K562 (cell line): ENCODE results near the gene SLC13A4. TPM values are rescaled to one million over a fixed set of nuclear protein-coding genes. Genes with fewer than 3 reads are reported as not detected.

Experiments
- ATAC-seq: fragments of 200-7000 bp; cut with Tn5 transposase; 3 replicates; pipeline ENCODE4 v1.9.1; 2020; ENCODE audit warnings: moderate library complexity
- BruUV-seq: library from RNA; stranded (reverse); fragments of 400-500 nt; replicated peaks from 2 replicates; lab custom pipeline; 2021; lab: Mats Ljungman, UMichigan
- CTCF ChIA-PET: fragments of 300-600 bp; formaldehyde crosslinking; extraction: SDS; loops from one replicate; lab custom pipeline; 2021; ENCODE audit warnings: low intra/inter-chr PET ratio; lab: Yijun Ruan, JAX
- POLR2A ChIA-PET: fragments of 300-600, 350-650 bp; sonication (Branson Sonifier 250); formaldehyde crosslinking; extraction: SDS; loops from one replicate; lab custom pipeline; 2021; ENCODE audit warnings: antibody characterized with exemption, inconsistent platforms; lab: Yijun Ruan, JAX
- DNase-seq, 4 experiments: peaks; one replicate each; pipeline versions ENCODE4 v3.0.0 to v3.0.0-alpha.2; 2011 to 2018; ENCODE audit warnings: low spot score in 3 of 4, mixed read lengths in 3 of 4; ENCODE audit errors: extremely low read depth in 1 of 4
- FAIRE-seq: peaks from 2 replicates; lab custom pipeline; 2011; peaks lifted over from hg19 to GRCh38; lab: Jason Lieb, UNC
- H2AFZ ChIP-seq: 2 replicates; pipeline ENCODE4 v1.6.0; 2011; ENCODE audit warnings: low read depth, low read length, control low read depth, inconsistent platforms
- H3K27ac ChIP-seq: fragments of 200-600 bp; 3 replicates; pipeline ENCODE4 v1.8.0; 2011; ENCODE audit warnings: low read depth, mild to moderate bottlenecking, control low read depth, inconsistent platforms, low read length, moderate library complexity, mixed read lengths; ENCODE audit errors: extremely low read depth
- H3K27me3 ChIP-seq, 2 experiments: fragments of 300-600 bp in 1 of 2; 2 replicates in 1 of 2; 3 replicates in 1 of 2; pipeline versions ENCODE4 v1.6.0 to v1.8.0; 2011; ENCODE audit warnings: inconsistent platforms in 2 of 2, low read length in 2 of 2, mild to moderate bottlenecking in 1 of 2, mixed read lengths in 1 of 2, moderate library complexity in 1 of 2; ENCODE audit not compliant: control insufficient read depth in 2 of 2, insufficient read depth in 2 of 2
- H3K36me3 ChIP-seq: fragments of 300-600 bp; 3 replicates; pipeline ENCODE4 v1.8.0; 2011; ENCODE audit warnings: mild to moderate bottlenecking, low read length, inconsistent platforms; ENCODE audit not compliant: control insufficient read depth, insufficient read depth
- H3K4me1 ChIP-seq, 2 experiments: fragments of 200-600 bp in 1 of 2; replicated peaks in 1 of 2; 2 replicates in 1 of 2; 3 replicates in 1 of 2; pipeline versions ENCODE4 v1.5.1 to v1.8.0; 2011; ENCODE audit warnings: inconsistent platforms in 2 of 2, low read length in 2 of 2, mild to moderate bottlenecking in 1 of 2, mixed read lengths in 1 of 2, moderate library complexity in 1 of 2; ENCODE audit not compliant: control insufficient read depth in 2 of 2, insufficient read depth in 2 of 2
- H3K4me2 ChIP-seq: 2 replicates; pipeline ENCODE4 v1.6.1; 2011; ENCODE audit warnings: low read length, control low read depth, inconsistent platforms, mixed read lengths; ENCODE audit not compliant: insufficient read depth
- H3K4me3 ChIP-seq: fragments of 200-600 bp; sonication (generic), shearing (Covaris generic); 2 replicates; pipeline ENCODE4 v1.5.1; 2016; ENCODE audit warnings: control low read depth, inconsistent platforms
- H3K79me2 ChIP-seq: fragments of 200-600 bp; 3 replicates; pipeline ENCODE4 v1.8.0; 2011; ENCODE audit warnings: low read length, inconsistent platforms; ENCODE audit not compliant: control insufficient read depth, insufficient read depth
- H3K9ac ChIP-seq, 2 experiments: 2 replicates each; pipeline versions ENCODE4 v1.6.0 to v1.6.1; 2011; ENCODE audit warnings: low read depth in 2 of 2, low read length in 2 of 2, control low read depth in 1 of 2, inconsistent platforms in 1 of 2, mild to moderate bottlenecking in 1 of 2, mixed read lengths in 1 of 2; ENCODE audit not compliant: insufficient read depth in 1 of 2
- H3K9me1 ChIP-seq: one replicate; pipeline ENCODE4 v1.6.0; 2011; ENCODE audit warnings: inconsistent platforms, mild to moderate bottlenecking, low read length, moderate library complexity; ENCODE audit not compliant: control insufficient read depth, insufficient read depth
- H3K9me3 ChIP-seq: replicated peaks from 2 replicates; pipeline ENCODE4 v1.5.1; 2011; ENCODE audit warnings: low read depth, low read length, inconsistent platforms; ENCODE audit not compliant: control insufficient read depth, insufficient read depth
- H4K20me1 ChIP-seq: replicated peaks from 2 replicates; pipeline ENCODE4 v1.6.1; 2011; ENCODE audit warnings: low read length, inconsistent platforms, mixed read lengths; ENCODE audit not compliant: control insufficient read depth, insufficient read depth
- KDM5B ChIP-seq: fragments of 200-600 bp; sonication (generic); IDR thresholded peaks from 2 replicates; pipeline ENCODE4 v1.6.1; 2012; ENCODE audit warnings: low read depth, mild to moderate bottlenecking, moderate library complexity, low read length, control low read depth, inconsistent platforms; ENCODE audit not compliant: insufficient replicate concordance
- WGBS: fragments of 100-300 bp; shearing (Covaris generic); methylation state at CpG from one replicate; pipeline ENCODE4 v1.1.6; 2016; ENCODE audit warnings: low coverage, mixed read lengths; ENCODE audit not compliant: insufficient coverage; ENCODE audit errors: missing lambda C conversion rate; 5-methylcytosine and 5-hydroxymethylcytosine counted together
- in situ Hi-C: fragments of 300-500 bp; cut with MboI; formaldehyde crosslinking; loops from 4 replicates; pipeline ENCODE4 v1.15.0; 2018; ENCODE audit warnings: inconsistent platforms, mixed read lengths
- intact Hi-C: fragments of 100-400 bp; cut with micrococcal nuclease; formaldehyde crosslinking; loops from 2 replicates; pipeline ENCODE4 v1.14.2; 2022
- polyA plus RNA-seq, 8 experiments: library from polyadenylated mRNA; depleted of rRNA in 4 of 8; stranded (reverse) in 5 of 8; unstranded in 3 of 8; fragments of >200 nt; fragmentation: Nextera tagmentation in 2 of 8; fragmentation: Illumina TruSeq in 1 of 8; extraction: Ambion mirVana in 2 of 8; extraction: Trizol in 1 of 8; gene quantifications; 2 replicates each; pipeline versions ENCODE4 v1.2.1 to v1.2.3, GENCODE V29; 2011 to 2014; ENCODE audit warnings: inconsistent platforms in 1 of 8, missing spikeins in 1 of 8
- total RNA-seq, 7 experiments: library from RNA; depleted of rRNA in 6 of 7; stranded (reverse); fragments of >200 nt in 6 of 7; fragmentation: Illumina TruSeq in 2 of 7; extraction: Trizol in 2 of 7; gene quantifications; 2 replicates each; pipeline versions ENCODE4 v1.2.1 to v1.2.3, GENCODE V29; 2011 to 2021; ENCODE audit warnings: low replicate concordance in 1 of 7
- TF ChIP-seq, protein P1 (sequence below), 2 experiments: IDR thresholded peaks; 2 replicates each; pipeline ENCODE4 v1.6.1; 2012; ENCODE audit warnings: improper control_type of control experiment in 2 of 2, low read depth in 2 of 2, low read length in 2 of 2, borderline replicate concordance in 1 of 2
- TF ChIP-seq, protein P2 (sequence below): sonication (generic); formaldehyde crosslinking; IDR thresholded peaks from 2 replicates; pipeline ENCODE4 v1.8.1; 2023; ENCODE audit warnings: mild to moderate bottlenecking, missing genetic modification reagents
- TF ChIP-seq, protein P3 (sequence below): fragments of 250-450 bp; sonication (Bioruptor Pico); IDR thresholded peaks from 2 replicates; pipeline ENCODE4 v1.4.0; 2020
- TF ChIP-seq, protein P4 (sequence below): fragments of 200-800 bp; sonication (Bioruptor generic); IDR thresholded peaks from 2 replicates; pipeline ENCODE4 v1.6.1; 2017; ENCODE audit warnings: missing genetic modification characterization, missing compliant biosample characterization

SLC13A4 gene
- total and polyA plus RNA-seq, 9 of the 15 experiments (the other 6 are each of a cell fraction or from before 2014, with no cell fraction given): 0.11 to 1.0 (median 0.36) TPM

GRCh38 chr7:135747366-135747765 lies 19.4 kb upstream of the SLC13A4 start (continued):
- TF ChIP-seq, protein P1, sequence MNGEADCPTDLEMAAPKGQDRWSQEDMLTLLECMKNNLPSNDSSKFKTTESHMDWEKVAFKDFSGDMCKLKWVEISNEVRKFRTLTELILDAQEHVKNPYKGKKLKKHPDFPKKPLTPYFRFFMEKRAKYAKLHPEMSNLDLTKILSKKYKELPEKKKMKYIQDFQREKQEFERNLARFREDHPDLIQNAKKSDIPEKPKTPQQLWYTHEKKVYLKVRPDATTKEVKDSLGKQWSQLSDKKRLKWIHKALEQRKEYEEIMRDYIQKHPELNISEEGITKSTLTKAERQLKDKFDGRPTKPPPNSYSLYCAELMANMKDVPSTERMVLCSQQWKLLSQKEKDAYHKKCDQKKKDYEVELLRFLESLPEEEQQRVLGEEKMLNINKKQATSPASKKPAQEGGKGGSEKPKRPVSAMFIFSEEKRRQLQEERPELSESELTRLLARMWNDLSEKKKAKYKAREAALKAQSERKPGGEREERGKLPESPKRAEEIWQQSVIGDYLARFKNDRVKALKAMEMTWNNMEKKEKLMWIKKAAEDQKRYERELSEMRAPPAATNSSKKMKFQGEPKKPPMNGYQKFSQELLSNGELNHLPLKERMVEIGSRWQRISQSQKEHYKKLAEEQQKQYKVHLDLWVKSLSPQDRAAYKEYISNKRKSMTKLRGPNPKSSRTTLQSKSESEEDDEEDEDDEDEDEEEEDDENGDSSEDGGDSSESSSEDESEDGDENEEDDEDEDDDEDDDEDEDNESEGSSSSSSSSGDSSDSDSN (IDR thresholded peaks at IDR 0.05; ENCODE audit: borderline replicate concordance in 1 of 2, low read depth in 2 of 2, low read length in 2 of 2): no peak
- TF ChIP-seq KDM5B: no peak
- TF ChIP-seq, protein P2, sequence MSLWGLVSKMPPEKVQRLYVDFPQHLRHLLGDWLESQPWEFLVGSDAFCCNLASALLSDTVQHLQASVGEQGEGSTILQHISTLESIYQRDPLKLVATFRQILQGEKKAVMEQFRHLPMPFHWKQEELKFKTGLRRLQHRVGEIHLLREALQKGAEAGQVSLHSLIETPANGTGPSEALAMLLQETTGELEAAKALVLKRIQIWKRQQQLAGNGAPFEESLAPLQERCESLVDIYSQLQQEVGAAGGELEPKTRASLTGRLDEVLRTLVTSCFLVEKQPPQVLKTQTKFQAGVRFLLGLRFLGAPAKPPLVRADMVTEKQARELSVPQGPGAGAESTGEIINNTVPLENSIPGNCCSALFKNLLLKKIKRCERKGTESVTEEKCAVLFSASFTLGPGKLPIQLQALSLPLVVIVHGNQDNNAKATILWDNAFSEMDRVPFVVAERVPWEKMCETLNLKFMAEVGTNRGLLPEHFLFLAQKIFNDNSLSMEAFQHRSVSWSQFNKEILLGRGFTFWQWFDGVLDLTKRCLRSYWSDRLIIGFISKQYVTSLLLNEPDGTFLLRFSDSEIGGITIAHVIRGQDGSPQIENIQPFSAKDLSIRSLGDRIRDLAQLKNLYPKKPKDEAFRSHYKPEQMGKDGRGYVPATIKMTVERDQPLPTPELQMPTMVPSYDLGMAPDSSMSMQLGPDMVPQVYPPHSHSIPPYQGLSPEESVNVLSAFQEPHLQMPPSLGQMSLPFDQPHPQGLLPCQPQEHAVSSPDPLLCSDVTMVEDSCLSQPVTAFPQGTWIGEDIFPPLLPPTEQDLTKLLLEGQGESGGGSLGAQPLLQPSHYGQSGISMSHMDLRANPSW: no peak

- H3K9me1 ChIP-seq: no peaks in the 10 kb centered on the region
- H3K79me2 ChIP-seq: no peaks in the 10 kb centered on the region
- H3K4me3 ChIP-seq: no peak overlapping the region
- H4K20me1 ChIP-seq: no peaks in the 10 kb centered on the region
- ChIA-PET POLR2A (interaction anchor here (1.3 kb wide), 1 partner anchor 20 kb away, joined by 3 read pairs; no protein-coding TSS in a partner anchor), CTCF (no interaction called here)
- FAIRE-seq (peak; percentile 49), DNase-seq (peak in 2 of 4 experiments; percentile 38 to 61), ATAC-seq (peak; percentile 76)
- H3K9ac ChIP-seq: no peak overlapping the region
- H3K36me3 ChIP-seq: no peaks in the 10 kb centered on the region
- H3K27ac ChIP-seq: no peak overlapping the region
- no peaks in the 10 kb centered on the region for H3K4me1 ChIP-seq
- intact Hi-C loops: no loop called here
- no peaks in the 10 kb centered on the region for H3K9me3 ChIP-seq
- in situ Hi-C loops: no loop called here
- WGBS: 17% methylated on average over 9 of the region's 9 CpGs
- no TSS peak for BruUV-seq
- H3K4me2 ChIP-seq: no peak overlapping the region
- H2AFZ ChIP-seq: 0 out of 2 replicates have a peak overlapping the region, but pooled peaks have one; percentile 11
- H3K27me3 ChIP-seq: peaks cover 35 to 55% of the 10 kb centered on the region in 2 experiments
- TF ChIP-seq, protein P3, sequence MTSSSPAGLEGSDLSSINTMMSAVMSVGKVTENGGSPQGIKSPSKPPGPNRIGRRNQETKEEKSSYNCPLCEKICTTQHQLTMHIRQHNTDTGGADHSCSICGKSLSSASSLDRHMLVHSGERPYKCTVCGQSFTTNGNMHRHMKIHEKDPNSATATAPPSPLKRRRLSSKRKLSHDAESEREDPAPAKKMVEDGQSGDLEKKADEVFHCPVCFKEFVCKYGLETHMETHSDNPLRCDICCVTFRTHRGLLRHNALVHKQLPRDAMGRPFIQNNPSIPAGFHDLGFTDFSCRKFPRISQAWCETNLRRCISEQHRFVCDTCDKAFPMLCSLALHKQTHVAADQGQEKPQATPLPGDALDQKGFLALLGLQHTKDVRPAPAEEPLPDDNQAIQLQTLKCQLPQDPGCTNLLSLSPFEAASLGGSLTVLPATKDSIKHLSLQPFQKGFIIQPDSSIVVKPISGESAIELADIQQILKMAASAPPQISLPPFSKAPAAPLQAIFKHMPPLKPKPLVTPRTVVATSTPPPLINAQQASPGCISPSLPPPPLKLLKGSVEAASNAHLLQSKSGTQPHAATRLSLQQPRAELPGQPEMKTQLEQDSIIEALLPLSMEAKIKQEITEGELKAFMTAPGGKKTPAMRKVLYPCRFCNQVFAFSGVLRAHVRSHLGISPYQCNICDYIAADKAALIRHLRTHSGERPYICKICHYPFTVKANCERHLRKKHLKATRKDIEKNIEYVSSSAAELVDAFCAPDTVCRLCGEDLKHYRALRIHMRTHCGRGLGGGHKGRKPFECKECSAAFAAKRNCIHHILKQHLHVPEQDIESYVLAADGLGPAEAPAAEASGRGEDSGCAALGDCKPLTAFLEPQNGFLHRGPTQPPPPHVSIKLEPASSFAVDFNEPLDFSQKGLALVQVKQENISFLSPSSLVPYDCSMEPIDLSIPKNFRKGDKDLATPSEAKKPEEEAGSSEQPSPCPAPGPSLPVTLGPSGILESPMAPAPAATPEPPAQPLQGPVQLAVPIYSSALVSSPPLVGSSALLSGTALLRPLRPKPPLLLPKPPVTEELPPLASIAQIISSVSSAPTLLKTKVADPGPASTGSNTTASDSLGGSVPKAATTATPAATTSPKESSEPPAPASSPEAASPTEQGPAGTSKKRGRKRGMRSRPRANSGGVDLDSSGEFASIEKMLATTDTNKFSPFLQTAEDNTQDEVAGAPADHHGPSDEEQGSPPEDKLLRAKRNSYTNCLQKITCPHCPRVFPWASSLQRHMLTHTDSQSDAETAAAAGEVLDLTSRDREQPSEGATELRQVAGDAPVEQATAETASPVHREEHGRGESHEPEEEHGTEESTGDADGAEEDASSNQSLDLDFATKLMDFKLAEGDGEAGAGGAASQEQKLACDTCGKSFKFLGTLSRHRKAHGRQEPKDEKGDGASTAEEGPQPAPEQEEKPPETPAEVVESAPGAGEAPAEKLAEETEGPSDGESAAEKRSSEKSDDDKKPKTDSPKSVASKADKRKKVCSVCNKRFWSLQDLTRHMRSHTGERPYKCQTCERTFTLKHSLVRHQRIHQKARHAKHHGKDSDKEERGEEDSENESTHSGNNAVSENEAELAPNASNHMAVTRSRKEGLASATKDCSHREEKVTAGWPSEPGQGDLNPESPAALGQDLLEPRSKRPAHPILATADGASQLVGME (CRISPR knock-in tag): no peak
- TF ChIP-seq, protein P4, sequence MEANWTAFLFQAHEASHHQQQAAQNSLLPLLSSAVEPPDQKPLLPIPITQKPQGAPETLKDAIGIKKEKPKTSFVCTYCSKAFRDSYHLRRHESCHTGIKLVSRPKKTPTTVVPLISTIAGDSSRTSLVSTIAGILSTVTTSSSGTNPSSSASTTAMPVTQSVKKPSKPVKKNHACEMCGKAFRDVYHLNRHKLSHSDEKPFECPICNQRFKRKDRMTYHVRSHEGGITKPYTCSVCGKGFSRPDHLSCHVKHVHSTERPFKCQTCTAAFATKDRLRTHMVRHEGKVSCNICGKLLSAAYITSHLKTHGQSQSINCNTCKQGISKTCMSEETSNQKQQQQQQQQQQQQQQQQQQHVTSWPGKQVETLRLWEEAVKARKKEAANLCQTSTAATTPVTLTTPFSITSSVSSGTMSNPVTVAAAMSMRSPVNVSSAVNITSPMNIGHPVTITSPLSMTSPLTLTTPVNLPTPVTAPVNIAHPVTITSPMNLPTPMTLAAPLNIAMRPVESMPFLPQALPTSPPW (CRISPR knock-in tag): no peak
These were observed 17.8 kb upstream of the SLC13A4 start for GRCh38 chr7:135745703-135746312.
